Bronchial epithelial cell (primary cell): ENCODE results near the gene CHCHD2. TPM values are rescaled to one million over a fixed set of nuclear protein-coding genes. Genes with fewer than 3 reads are reported as not detected.
A peak's percentile ranks its signal among the peaks of the same experiment; 100 is the strongest.
"Not testable (repeated sequence)": the region's sequence is repeated elsewhere in the genome, so short reads cannot be mapped to it uniquely, and the experiment has no call there.

Source experiments
- DNase-seq: peaks from one replicate; pipeline ENCODE4 v3.0.0-alpha.2; 2010; ENCODE audit warnings: low read depth
- FAIRE-seq: peaks from 2 replicates; lab custom pipeline; 2011; peaks lifted over from hg19 to GRCh38; lab: Jason Lieb, UNC
- H3K27me3 ChIP-seq: 2 replicates; pipeline ENCODE4 v1.5.1; 2011; ENCODE audit warnings: low read length; ENCODE audit not compliant: control insufficient read depth, insufficient read depth
- H3K36me3 ChIP-seq: 2 replicates; pipeline ENCODE4 v1.5.1; 2011; ENCODE audit warnings: low read length; ENCODE audit not compliant: control insufficient read depth, insufficient read depth
- H3K4me3 ChIP-seq: 2 replicates; pipeline ENCODE4 v1.5.1; 2011; ENCODE audit warnings: mild to moderate bottlenecking, low read depth, low read length, control low read depth
- CTCF ChIP-seq: IDR thresholded peaks from 2 replicates; pipeline ENCODE4 v1.5.1; 2011; ENCODE audit warnings: mild to moderate bottlenecking, moderate library complexity, low read length, control low read depth, inconsistent platforms; ENCODE audit not compliant: insufficient read depth, severe bottlenecking
- total RNA-seq: library from RNA; depleted of rRNA; stranded (reverse); fragments of >200 nt; gene quantifications from 2 replicates; pipeline ENCODE4 v1.2.1, GENCODE V29; 2014

CHCHD2 gene
- total RNA-seq, 1 donor from 2014 or later = 566 TPM

DNA sequence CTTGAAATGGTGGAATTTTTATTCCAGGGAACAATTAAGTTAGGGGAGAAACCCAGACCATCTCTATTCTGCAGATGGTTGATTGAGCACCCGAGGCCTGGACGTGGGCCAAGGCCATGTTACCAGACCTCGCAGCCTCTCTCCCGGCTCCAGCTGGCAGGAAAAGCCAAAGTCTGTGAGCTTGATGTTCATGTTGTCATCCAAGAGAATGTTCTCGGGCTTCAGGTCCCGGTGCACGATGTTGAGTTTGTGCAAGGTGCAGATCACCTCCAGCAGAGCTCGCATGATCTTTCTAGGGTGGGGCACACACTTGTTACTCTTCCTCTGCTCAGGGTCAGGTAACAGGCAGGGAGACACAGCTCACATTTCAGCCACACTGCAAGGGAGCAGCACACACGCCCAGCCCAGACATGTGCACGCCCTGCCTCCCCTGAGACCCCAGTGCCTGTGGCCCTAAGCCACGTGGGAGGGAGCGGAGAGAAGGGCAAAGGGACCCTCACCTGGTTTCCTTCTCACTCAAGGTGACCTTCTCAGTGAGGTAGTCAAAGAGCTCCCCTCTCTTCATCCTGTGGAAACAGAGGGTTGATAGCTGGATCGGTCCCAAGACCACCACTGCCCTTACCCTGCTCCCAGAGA lies 23.0 kb downstream of the CHCHD2 start:
- DNase-seq = no peak

DNA sequence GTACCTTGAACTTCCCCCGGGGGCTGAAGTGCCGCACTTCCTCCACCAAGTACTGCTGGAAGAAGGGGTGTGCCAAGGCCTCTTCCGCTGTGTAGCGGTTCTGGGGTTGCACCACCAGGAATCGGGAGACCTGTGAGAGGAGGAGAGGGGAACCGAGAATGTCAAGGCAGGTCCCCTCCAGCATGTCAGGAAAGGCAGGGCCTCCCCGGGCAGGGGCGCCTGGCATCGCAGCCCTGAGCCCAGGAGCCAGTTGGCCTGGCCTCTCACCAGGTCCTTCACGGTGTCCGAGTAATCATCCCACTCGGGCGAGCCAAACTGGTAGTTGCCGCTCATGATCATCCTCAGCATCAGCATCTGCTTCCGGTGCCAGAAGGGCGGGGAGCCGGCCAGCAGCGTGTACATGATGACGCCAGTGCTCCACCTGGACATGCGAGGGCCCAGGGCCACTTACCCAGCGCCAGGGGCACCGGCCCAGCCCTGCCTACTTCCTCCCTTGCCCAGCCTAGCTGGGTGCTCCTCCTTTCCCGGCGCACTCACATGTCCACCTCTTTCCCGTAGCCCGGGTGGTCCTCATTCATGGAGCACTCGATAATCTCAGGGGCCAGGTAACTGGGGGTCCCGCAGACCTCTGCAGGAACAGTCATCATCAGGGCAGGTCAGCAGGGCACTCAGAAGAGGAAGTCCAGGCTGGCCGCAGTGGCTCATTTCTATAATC lies 24.5 kb downstream of the CHCHD2 start:
- no peak overlapping the region for H3K4me3 ChIP-seq
- TF ChIP-seq CTCF = no peak
- FAIRE-seq (no peak), DNase-seq (no peak)
- no peaks in the 10 kb centered on the region for H3K27me3 ChIP-seq
- H3K36me3 ChIP-seq = peaks cover 22% of the 10 kb centered on the region

More for the DNA sequence above, 23.0 kb downstream of the CHCHD2 start:
- no peak overlapping the region for H3K4me3 ChIP-seq
- H3K36me3 ChIP-seq = peaks cover 19% of the 10 kb centered on the region
- no peaks in the 10 kb centered on the region for H3K27me3 ChIP-seq
- TF ChIP-seq CTCF = no peak
- FAIRE-seq = no peak

GRCh38 chr7:56080726-56081435 lies 25.4 kb downstream of the CHCHD2 start:
- not testable (repeated sequence) for H3K4me3 ChIP-seq, FAIRE-seq, H3K27me3 ChIP-seq, DNase-seq
- H3K36me3 ChIP-seq = peaks cover 23% of the 10 kb centered on the region

- H3K4me3 ChIP-seq = no peak overlapping the region
- peak; percentile 25 for DNase-seq
- peak; percentile 80 for TF ChIP-seq CTCF
- FAIRE-seq = no peak
- peaks cover 21% of the 10 kb centered on the region for H3K36me3 ChIP-seq
- no peaks in the 10 kb centered on the region for H3K27me3 ChIP-seq
Measured at GRCh38 chr7:56079450-56080185, 26.7 kb downstream of the CHCHD2 start.

GRCh38 chr7:56078196-56078595 lies 28.1 kb downstream of the CHCHD2 start:
- TF ChIP-seq CTCF = no peak
- DNase-seq = no peak
- peaks cover 24% of the 10 kb centered on the region for H3K36me3 ChIP-seq
- no peak overlapping the region for H3K4me3 ChIP-seq
- no peaks in the 10 kb centered on the region for H3K27me3 ChIP-seq
- FAIRE-seq = no peak
